ENCODE measurements around the gene CNR1.

GRCh38 chr6:88114838-88115237 lies 51.3 kb downstream of the CNR1 start:
- TF ChIP-seq CTCF (IDR thresholded peaks at IDR 0.05) (no peak), POLR2A (IDR thresholded peaks at IDR 0.05) (no peak)
